ENCODE measurements around the gene SIRPD.
A peak's percentile ranks its signal among the peaks of the same experiment; 100 is the strongest.
"Not testable (repeated sequence)": the region's sequence is repeated elsewhere in the genome, so short reads cannot be mapped to it uniquely, and the experiment has no call there.

Gene SIRPD

DNA sequence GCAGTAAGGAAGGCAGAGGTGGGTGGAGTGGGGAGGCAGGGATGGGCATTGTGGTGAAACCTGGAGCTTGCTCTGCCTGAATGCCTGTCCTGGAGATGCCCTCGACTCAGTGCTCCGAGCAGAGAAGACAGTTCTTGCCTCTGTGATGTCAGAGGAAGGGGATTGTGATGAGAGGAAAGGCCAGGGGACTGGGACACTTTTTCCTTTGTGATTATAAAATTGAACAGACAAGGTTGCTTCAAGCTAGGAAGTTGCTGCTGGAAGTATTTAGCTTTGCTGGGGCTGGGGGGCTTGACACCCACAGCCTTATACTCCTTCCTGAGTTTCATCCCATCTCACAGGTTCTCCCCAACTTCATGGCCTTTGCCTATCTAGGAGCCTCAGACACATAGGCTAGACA is at the start of gene SIRPD:
Gene SIRPD, minus strand, starts transcription at position 101 of the 400 bp plus-strand sequence. Its CDS starts 52 bp downstream, at position 49.
- DNase-seq = no peak

DNA sequence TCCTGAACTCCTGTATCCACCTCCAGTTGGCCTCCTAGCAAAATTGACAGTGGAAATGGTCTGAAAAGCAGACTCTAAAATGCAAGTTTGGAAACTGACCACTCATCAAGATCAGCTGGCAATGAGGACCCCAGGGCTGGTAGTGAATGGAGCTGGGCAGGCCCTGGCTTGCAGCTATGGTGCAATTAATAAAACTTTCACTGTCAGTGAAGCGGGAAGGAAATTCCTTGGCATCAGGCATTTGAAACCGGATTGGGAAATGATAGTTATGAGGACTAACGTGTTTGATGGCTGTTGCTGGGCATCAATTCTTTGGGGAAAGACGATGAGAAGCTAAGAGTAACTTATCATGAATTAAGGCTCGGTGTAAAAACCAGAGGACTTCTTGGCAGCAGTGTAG is 43.2 kb upstream of the SIRPD start:
- DNase-seq = no peak

- DNase-seq = peak; percentile 51
Observed at GRCh38 chr20:1595333-1595732, 37.8 kb upstream of the SIRPD start.

GRCh38 chr20:1588533-1589460 is 31.3 kb upstream of the SIRPD start:
- peak; percentile 93 for DNase-seq

DNA sequence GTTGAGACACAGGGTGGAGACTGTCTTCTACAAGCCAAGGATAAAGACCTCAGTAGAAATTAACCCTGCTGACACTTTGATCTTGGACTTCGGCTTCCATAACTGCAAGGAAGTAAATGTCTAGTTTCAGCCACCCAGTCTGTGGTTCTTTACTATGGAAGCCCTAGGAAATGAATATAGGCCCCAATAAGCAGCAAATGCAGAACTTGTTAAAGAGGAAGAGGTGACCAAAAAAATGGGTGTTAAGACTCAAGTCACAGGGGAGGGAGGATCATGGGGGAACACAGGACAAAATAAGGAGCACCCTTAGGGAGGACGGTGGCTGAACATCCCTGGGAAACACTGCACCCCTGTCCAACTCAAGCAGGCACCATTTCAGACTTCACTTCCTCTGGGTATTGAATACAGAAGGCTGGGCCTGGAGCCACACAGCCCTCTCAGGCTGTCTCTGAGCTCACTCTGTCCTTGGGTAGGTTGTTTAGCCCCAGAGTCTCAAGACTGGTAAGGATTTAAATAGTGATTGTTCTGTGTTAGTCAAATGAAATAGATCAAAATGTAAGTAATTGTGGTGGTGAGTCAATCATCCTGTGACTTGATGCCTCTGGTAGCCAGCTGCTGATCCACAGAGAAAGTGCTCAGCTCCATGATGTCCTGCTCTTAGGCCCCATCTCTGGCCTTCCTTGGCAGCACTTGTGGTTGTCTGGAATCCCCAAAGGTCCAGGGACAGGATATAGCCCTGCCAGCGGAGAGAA is 30.5 kb upstream of the SIRPD start:
- DNase-seq = peak; percentile 64

DNA sequence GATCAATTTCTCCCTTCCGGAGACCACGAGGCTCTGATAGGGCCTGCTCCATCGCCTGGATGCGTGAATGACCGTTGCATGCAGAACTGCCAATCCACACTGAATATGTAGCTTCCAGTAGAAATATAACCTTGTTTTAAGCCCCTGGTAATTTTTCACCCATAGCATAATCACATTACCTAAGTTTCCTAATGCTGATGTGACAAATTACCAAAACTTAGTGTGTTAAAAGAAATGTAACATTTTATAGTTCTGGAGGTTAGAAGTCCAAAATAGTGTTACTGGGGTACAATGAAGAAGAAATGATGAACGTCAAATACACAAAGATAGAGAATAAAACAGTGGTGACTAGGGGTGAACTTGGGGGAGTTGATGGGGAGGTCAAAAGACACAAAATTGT is 22.0 kb upstream of the SIRPD start:
- no peak for DNase-seq

- no peak for DNase-seq
Observed at GRCh38 chr20:1577906-1578305, 20.4 kb upstream of the SIRPD start.

- not testable (repeated sequence) for DNase-seq
Observed at GRCh38 chr20:1577313-1577712, 19.8 kb upstream of the SIRPD start.

DNA sequence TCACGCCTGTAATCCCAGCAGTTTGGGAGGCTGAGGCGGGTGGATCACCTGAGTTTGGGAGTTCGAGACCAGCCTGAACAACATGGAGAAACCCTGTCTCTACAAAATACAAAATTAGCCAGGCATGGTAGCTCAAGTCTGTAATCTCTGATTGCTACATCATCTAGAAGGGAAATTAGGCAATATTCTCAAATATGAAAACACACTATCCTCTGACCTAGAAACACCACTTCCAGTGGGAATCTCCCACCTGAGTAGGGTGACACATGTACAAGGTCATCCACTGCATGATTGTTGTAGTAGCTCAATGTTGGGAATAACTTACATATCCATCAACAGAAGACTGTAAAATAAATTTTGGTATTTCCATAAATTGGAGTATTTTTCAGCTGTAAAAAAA is 19.1 kb upstream of the SIRPD start:
- DNase-seq = no peak

- not testable (repeated sequence) for DNase-seq
Observed at GRCh38 chr20:1576003-1576402, 18.5 kb upstream of the SIRPD start.

DNA sequence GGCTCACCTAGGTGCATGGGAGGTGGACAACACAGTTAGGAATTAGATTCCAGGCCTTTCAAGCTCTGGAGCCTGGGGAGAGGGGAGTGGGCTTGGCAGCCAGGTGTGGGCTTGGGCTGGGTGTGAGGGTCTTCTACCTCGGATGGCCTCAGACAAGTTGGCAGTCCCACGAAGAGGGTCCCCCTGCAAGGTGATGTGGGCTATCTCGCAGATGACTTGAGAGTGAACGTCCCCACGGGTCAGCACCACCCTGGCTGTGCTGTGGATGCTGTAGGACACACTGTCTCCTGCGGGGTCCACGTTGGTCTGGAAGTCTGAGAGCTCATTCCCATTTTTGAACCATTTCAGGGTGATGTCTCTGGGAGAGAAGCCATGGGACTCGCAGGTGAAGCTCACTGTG is 14.1 kb upstream of the SIRPD start:
- not testable (repeated sequence) for DNase-seq

- DNase-seq = peak; percentile 53
Observed at GRCh38 chr20:1569415-1569881, 11.9 kb upstream of the SIRPD start.

DNA sequence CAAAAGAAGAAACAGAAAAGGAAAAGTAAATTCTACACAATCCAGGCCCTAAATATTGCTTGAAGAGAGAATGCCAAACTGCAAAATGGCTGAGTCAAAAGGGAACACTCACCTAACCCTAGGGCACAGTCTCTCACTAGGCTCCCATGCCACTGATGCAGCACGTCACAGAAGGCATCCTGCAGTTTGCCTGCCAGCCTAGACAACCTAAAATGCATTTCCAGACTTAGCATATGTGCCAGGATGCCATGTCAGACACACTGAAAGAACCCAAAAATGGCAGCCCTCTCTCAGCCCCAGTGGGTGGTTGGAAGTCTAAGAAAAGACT is 10.6 kb upstream of the SIRPD start:
- no peak for DNase-seq

- peak; percentile 28 for DNase-seq
Observed at GRCh38 chr20:1567392-1568162, 10.1 kb upstream of the SIRPD start.

DNA sequence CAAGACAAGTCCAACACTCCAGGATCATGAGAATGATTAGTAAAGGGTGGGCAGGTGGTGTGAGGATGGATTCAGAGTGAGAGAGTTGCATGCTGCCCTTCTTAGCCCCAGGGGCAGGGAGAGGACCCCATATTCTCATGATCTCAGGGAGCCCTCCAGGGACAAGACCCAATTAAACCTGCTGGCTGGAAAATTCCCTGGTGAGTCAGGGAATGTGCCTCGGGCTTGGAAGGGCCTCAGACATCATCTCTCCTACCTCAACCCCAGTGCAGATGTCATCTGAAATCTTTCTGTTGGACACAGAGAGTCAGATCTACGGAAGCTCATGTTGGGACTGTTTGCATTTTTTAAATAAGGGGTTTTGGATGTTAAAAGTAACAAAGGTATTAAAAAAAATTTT is 9.2 kb upstream of the SIRPD start:
- DNase-seq = no peak

GRCh38 chr20:1565461-1565860 is 8.0 kb upstream of the SIRPD start:
- no peak for DNase-seq

DNA sequence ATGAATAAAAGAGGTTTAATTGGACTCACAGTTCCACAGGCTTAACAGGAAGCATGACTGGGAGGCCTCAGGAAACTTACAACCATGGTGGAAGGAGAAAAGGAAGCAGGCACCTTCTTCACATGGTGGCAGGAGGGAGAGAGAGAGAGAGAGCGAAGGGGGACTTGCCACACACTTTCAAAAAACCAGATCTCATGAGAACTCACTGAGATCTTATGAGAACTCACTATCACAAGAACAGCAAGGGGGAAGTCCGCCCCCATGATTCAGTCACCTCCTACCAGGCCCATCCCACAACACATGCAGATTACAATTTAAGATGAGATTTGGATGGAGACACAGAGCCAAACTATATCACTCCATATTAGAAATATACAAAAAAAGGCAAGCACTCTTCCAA is 6.1 kb upstream of the SIRPD start:
- no peak for DNase-seq

DNA sequence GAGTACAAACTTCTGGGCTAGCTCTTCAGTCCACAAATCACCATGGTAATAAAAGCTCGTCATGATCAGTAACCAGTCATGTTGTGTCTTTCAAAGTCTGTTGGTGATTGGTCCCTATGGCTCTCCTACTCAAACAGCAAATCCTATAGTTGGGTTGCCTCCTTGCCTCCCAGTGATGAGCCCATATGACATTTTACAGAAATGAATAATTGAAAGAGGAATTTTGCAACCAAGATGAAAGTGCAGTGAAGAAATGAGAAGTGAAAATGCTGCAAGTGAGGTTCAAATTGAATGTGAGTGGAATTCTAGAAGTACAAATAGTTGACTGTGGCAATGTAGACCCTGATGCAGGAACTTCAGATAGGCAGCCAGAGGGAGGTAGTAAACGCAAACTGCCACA is 5.1 kb upstream of the SIRPD start:
- no peak for DNase-seq

DNA sequence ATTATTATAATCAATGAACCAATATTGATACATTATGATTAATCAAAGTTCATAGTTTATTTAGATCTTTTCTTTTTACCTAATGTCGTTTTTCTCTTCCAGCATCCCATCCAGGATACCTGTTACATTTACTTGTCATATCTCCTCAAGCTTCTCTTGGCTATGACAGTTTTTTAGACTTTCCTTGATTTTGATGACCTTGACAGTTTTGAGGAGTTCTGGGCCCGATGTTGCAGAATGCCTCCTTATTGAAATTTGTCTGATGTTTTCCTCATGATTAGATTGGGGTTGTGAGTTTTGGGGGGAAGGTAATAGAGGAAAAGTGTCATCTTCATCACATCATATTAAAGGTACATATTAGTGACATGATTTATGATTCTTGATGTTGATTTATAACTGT is 3.8 kb upstream of the SIRPD start:
- DNase-seq = no peak

DNA sequence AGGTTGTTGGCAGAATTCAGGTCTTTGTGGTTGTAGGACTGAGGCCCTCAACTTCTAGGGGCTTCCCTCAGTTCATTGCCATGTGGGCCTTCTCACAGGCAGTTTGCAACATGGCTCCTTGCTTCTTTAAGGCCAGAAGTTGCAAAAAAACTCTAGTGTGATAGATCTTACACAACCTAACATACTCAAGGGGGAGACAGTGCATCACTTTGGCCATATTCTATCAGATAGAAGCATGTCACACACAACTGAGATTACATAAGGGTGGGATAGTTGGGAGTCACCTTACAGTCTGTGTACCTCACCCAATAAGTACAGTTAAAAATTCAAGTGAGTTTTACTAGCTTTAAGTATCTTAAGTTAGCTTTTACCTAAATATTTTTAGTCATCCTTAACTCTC is 1.6 kb downstream of the SIRPD start:
- DNase-seq = no peak

GRCh38 chr20:1539816-1540419 is 17.6 kb downstream of the SIRPD start:
- no peak for DNase-seq

GRCh38 chr20:1538655-1539054 is 18.9 kb downstream of the SIRPD start:
- DNase-seq = no peak

- DNase-seq = peak; percentile 94
Observed at GRCh38 chr20:1537731-1538058, 19.8 kb downstream of the SIRPD start.
